Heart left ventricle (tissue), 13 donors: ENCODE data around the gene PROZ.

ENCODE experiments used
- CTCF ChIP-seq, 12 donors: fragments of 200-600 bp; sonication (generic) in 4 of 12; IDR thresholded peaks; one replicate each; pipeline versions ENCODE4 v1.5.0 to v1.8.0; 2018 to 2022; ENCODE audit warnings: antibody characterized with exemption in 12 of 12, mild to moderate bottlenecking in 5 of 12
- POLR2A ChIP-seq, 2 donors: fragments of 450-650 bp; IDR thresholded peaks; one replicate each; pipeline ENCODE4 v1.6.1; 2017; ENCODE audit warnings: antibody characterized with exemption in 2 of 2, mild to moderate bottlenecking in 2 of 2, moderate library complexity in 2 of 2
- donor health status: ischemic (EF 13 %, LVEDD 7.1; RV severe dilation, severe dysfunction).
- donor health status: DM: no; HTN: yes; CAD: no.
- donor health status: DM: no; HTN: no; CAD: no.
- donor health status: ischemic (EF 25% LVEDD 6.9; RV normal size, moderate dysfunction).
- donor health status: ischemic (EF 25% LVEDD 5.7; RV mildly dilated, moderate dysfunction).
- donor health status: ischemic (EF 35%, LVEDD 5.7; RV mildly dilated, moderate dysfunction).
- donor health status: nonischemic (EF 11% LVEDD 7.7; RV severe dilation, severe dysfunction).
- donor health status: DM: yes; HTN: yes; CAD: no.
- donor health status: PGD.
- donor health status: ischemic (EF 29% LVEDD 5.4; RV normal size, mild dysfunction).
- donor health status: nonischemic (EF 23%, LVEDD 6.1; RV moderate dilation, normal function).

DNA sequence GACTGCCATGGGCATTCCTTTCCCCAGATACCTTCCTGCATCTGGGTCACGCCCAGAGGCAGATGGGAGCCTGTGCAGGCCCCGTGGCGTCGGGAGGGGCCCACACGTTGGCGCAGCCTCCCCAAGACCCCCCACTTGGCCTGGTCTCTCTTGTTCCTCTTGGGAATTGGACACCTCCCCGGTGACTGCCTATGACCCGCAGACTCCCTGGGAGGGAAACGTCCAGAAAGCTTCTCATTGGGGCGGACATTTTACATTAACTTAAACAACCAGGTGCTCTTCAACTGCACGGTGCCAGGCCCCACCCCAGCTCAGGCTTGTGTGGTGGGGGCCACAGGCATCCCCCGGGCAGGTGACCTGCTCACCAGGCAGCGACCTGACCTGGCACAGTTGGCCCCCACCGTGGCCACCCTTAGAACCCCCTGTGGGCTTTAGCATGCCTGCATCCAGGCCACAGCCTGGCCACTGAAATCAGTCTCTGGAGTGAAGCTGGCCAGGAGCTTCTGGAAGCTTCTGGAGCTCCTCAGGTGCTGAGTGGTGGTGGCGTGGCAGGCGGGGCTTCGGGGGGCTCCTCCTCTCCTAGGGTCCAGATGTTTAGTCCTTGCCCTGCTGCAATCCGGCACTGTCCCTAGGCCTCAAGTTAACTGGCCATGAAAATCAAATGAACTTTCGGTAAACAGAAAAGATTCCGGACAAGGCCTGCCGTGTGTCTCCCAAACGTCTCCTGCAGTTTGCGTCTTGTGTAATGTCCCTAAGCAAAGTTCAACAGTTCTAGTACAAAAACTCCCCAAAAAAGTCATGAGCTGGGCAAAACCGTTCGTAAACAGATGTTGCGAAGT lies 8.5 kb upstream of the PROZ start:
- TF ChIP-seq CTCF (IDR thresholded peaks at IDR 0.05) (no peak), POLR2A (IDR thresholded peaks at IDR 0.05) (no peak)
